Dermis blood vessel endothelial cell (primary cell): ENCODE measurements around the gene H3-3A. TPM values are rescaled to one million over a fixed set of nuclear protein-coding genes. Genes with fewer than 3 reads are reported as not detected.

Experiments used
- DNase-seq: peaks from one replicate; pipeline ENCODE4 v3.0.0; 2010
- total RNA-seq: library from RNA; depleted of rRNA; stranded (reverse); fragments of >200 nt; gene quantifications from 2 replicates; pipeline ENCODE4 v1.2.3, GENCODE V29; 2014

H3-3A gene
- total RNA-seq, 1 donor from 2014 or later: 269 TPM

GRCh38 chr1:226111883-226112261 is 49.4 kb downstream of the H3-3A start:
- no peak for DNase-seq

- DNase-seq: no peak
Measured at GRCh38 chr1:226112626-226113025, 50.1 kb downstream of the H3-3A start.

- no peak for DNase-seq
Measured at GRCh38 chr1:226116673-226117072, 54.2 kb downstream of the H3-3A start.

- no peak for DNase-seq
Measured at GRCh38 chr1:226117330-226117729, 54.8 kb downstream of the H3-3A start.

- no peak for DNase-seq
Measured at GRCh38 chr1:226118357-226118756, 55.8 kb downstream of the H3-3A start.

- DNase-seq: no peak
Measured at GRCh38 chr1:226119169-226119568, 56.7 kb downstream of the H3-3A start.

GRCh38 chr1:226120398-226120797 is 57.9 kb downstream of the H3-3A start:
- DNase-seq: no peak

GRCh38 chr1:226121049-226121586 is 58.6 kb downstream of the H3-3A start:
- no peak for DNase-seq

Other genes starting within 250 kb of the H3-3A start
- gene TMEM63A, start 180.3 kb upstream of the H3-3A start, total RNA-seq: 12.4 and 15.0 TPM in 2 replicates
- 0.19 TPM in 1 of 2 replicates, not detected in the other for gene LEFTY1, start 173.6 kb upstream of the H3-3A start, total RNA-seq
- gene PYCR2, start 138.5 kb upstream of the H3-3A start, total RNA-seq: 35.7 and 41.1 TPM in 2 replicates
- gene LEFTY2, start 121.5 kb upstream of the H3-3A start, total RNA-seq: under 0.01 TPM in 1 of 2 replicates, not detected in the other
- gene SDE2, start 63.4 kb upstream of the H3-3A start, total RNA-seq: 23.9 and 32.5 TPM in 2 replicates
- gene ACBD3, start 124.0 kb downstream of the H3-3A start, total RNA-seq: 41.9 and 50.5 TPM in 2 replicates
- gene MIXL1, start 160.9 kb downstream of the H3-3A start, total RNA-seq: 0.05 TPM in 1 of 2 replicates, not detected in the other
- gene LIN9, start 246.4 kb downstream of the H3-3A start, total RNA-seq: 5.8 and 8.0 TPM in 2 replicates